ENCODE data around the gene PNRC1.

GRCh38 chr6:89066940-89067646, 13.5 kb upstream of the PNRC1 start:
- TF ChIP-seq, protein P1, sequence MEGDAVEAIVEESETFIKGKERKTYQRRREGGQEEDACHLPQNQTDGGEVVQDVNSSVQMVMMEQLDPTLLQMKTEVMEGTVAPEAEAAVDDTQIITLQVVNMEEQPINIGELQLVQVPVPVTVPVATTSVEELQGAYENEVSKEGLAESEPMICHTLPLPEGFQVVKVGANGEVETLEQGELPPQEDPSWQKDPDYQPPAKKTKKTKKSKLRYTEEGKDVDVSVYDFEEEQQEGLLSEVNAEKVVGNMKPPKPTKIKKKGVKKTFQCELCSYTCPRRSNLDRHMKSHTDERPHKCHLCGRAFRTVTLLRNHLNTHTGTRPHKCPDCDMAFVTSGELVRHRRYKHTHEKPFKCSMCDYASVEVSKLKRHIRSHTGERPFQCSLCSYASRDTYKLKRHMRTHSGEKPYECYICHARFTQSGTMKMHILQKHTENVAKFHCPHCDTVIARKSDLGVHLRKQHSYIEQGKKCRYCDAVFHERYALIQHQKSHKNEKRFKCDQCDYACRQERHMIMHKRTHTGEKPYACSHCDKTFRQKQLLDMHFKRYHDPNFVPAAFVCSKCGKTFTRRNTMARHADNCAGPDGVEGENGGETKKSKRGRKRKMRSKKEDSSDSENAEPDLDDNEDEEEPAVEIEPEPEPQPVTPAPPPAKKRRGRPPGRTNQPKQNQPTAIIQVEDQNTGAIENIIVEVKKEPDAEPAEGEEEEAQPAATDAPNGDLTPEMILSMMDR (IDR thresholded peaks at IDR 0.05; ENCODE audit: poor library complexity, severe bottlenecking), result no peak
- TF ChIP-seq MXI1 (conservative IDR thresholded peaks at IDR 0.05; ENCODE audit: poor library complexity, severe bottlenecking), result no peak
- TF ChIP-seq TAF1 (IDR thresholded peaks at IDR 0.05; ENCODE audit: low read depth), result no peak
- TF ChIP-seq EZH2 (IDR thresholded peaks at IDR 0.05; ENCODE audit: borderline replicate concordance, insufficient read depth, low read length, poor library complexity, severe bottlenecking), result no peak
- TF ChIP-seq SMC3 (conservative IDR thresholded peaks at IDR 0.05; ENCODE audit: poor library complexity), result no peak
- TF ChIP-seq RAD21 (conservative IDR thresholded peaks at IDR 0.05), result no peak
